GM06990 (cell line): ENCODE data around the gene CCDC61.

Source experiments
- DNase-seq: peaks from one replicate; pipeline ENCODE4 v3.0.0-alpha.2; 2011; ENCODE audit not compliant: insufficient read length; ENCODE audit errors: extremely low read depth
- H3K27me3 ChIP-seq: replicated peaks from 2 replicates; pipeline ENCODE4 v1.6.0; 2011; ENCODE audit warnings: low read length; ENCODE audit not compliant: control insufficient read depth, insufficient read depth
- H3K36me3 ChIP-seq: 2 replicates; pipeline ENCODE4 v1.5.1; 2011; ENCODE audit warnings: low read length; ENCODE audit not compliant: control insufficient read depth, insufficient read depth
- H3K4me3 ChIP-seq: replicated peaks from 2 replicates; pipeline ENCODE4 v1.5.1; 2011; ENCODE audit warnings: low read depth, mild to moderate bottlenecking, control low read depth, low read length
- CTCF ChIP-seq: IDR thresholded peaks from 2 replicates; pipeline ENCODE4 v1.5.1; 2011; ENCODE audit warnings: low read length, control low read depth, mild to moderate bottlenecking, inconsistent platforms; ENCODE audit not compliant: insufficient read depth, poor library complexity, severe bottlenecking

The CCDC61 gene

GRCh38 chr19:46000491-46001246 lies 5.4 kb downstream of the CCDC61 start:
- Histone ChIP-seq H3K36me3 (no peaks in the 10 kb centered on the region; the same call in none of the 2 replicates), H3K4me3 (peak overlapping the region; percentile 47), H3K27me3 (no peaks in the 10 kb centered on the region)
- no peak for TF ChIP-seq CTCF
- DNase-seq: peak; percentile 72

- Histone ChIP-seq H3K36me3 (peaks cover 3% of the 10 kb centered on the region), H3K4me3 (no peak overlapping the region), H3K27me3 (no peaks in the 10 kb centered on the region)
- DNase-seq: no peak
- TF ChIP-seq CTCF: no peak
Measured at GRCh38 chr19:46002678-46003275, 7.5 kb downstream of the CCDC61 start.

- peaks cover 4% of the 10 kb centered on the region for H3K36me3 ChIP-seq
- no peak for DNase-seq
- no peak overlapping the region for H3K4me3 ChIP-seq
- H3K27me3 ChIP-seq: no peaks in the 10 kb centered on the region
- TF ChIP-seq CTCF: no peak
Measured at GRCh38 chr19:46006411-46006810, 11.1 kb downstream of the CCDC61 start.

DNA sequence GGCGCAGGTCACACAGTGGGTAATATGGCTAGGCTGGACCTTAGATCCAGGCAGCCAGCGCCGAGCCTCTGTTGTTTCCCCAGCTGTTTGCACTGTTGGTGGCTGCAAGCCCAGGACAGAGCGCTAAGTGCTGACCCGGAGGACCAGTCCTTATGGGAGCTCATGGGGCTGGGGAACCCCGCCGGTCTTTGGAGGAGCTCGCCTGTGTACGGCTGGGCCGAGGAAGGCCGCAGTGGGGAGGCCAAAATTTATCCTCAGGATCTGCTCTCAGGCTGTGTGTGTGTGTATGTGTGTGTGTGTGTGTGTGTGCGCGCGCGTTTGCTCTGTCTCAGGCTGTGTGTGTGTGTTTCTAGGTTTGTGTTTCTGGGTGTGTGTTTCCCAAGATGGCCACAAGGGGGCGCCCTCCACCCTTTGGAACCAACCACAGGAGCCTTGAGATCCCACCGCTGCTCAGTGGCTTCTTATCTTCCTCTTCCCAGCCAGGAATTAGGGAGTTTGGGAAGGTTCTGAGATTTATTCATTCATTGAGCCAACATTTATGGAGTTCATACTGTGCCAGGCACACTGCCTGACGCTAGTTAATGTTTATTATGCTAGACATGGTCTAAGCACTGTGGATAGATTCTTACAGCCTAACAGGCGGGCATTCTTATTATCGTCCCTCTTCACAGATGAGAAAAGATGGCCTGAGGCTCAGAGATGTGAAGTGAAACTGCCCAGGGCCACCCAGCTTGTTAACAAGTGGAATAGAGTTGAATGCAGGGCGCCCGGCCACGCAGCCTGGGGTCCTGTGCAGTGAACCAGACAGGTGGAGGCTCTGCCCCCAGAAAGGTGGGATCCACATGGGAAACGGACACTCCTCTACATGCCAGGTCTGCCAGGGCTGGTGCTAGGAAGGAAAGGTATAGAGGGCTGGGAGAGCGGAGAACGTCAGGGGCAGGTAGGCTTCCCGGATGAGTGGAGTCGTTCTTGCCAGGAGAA lies 14.6 kb downstream of the CCDC61 start:
- H3K36me3 ChIP-seq: peaks cover 4% of the 10 kb centered on the region
- TF ChIP-seq CTCF: peak; percentile 89
- DNase-seq: peak; percentile 37
- no peak overlapping the region for H3K4me3 ChIP-seq
- H3K27me3 ChIP-seq: no peaks in the 10 kb centered on the region

- DNase-seq: no peak
- Histone ChIP-seq H3K36me3 (no peaks in the 10 kb centered on the region; the same call in none of the 2 replicates), H3K27me3 (no peaks in the 10 kb centered on the region), H3K4me3 (no peak overlapping the region)
- TF ChIP-seq CTCF: no peak
Measured at GRCh38 chr19:46014534-46014933, 19.3 kb downstream of the CCDC61 start.
